ENCODE measurements around the gene RHOBTB3.
"Not testable (repeated sequence)": the region's sequence is repeated elsewhere in the genome, so short reads cannot be mapped to it uniquely, and the experiment has no call there.

Gene RHOBTB3, protein sequence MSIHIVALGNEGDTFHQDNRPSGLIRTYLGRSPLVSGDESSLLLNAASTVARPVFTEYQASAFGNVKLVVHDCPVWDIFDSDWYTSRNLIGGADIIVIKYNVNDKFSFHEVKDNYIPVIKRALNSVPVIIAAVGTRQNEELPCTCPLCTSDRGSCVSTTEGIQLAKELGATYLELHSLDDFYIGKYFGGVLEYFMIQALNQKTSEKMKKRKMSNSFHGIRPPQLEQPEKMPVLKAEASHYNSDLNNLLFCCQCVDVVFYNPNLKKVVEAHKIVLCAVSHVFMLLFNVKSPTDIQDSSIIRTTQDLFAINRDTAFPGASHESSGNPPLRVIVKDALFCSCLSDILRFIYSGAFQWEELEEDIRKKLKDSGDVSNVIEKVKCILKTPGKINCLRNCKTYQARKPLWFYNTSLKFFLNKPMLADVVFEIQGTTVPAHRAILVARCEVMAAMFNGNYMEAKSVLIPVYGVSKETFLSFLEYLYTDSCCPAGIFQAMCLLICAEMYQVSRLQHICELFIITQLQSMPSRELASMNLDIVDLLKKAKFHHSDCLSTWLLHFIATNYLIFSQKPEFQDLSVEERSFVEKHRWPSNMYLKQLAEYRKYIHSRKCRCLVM

DNA sequence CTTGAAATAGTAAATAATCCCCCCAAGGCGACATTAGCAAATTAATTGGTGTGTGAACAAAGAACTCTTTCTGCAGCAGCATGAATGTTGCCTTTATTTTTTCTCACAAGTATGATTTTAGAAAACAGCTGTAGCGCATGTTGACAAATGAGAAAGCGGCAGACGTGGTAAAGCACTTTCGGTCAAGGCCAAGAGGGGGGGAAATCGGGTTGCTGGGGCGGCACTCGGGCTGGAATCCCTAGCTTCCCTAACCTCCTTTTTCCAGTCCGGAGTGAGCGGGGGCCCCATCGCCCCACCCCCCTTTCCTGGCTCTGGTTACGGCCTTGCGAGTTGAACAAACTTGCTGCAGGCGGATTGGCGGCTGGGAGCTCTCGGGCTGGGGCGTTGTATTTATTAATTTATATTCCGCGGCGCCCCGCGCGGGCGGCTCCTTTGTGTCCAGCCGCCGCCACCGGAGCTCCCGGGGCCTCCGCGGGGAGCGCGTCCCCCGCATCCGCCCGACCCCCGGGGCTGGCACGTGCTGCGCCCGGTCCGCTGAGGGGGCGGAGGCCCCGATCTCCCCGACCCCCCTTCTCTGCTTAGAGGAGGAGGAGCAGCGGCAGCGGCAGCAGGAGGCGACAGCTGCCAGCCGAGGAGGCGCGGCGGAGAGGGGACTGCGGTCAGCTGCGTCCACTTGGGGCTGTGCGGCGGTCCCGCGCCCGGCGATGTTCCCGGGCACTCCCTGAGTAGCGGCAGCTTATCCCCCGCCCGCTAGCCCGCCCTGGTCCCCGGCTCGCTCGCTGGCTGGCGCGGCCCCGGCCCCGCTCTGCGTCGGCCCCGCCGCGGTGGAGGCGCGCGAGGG, at the start of gene RHOBTB3:
TSS of gene RHOBTB3 (plus strand) at position 607 of the 841 bp plus-strand sequence. CDS start 347 bp downstream, outside the sequence.
- DNase-seq = peak; percentile 85

DNA sequence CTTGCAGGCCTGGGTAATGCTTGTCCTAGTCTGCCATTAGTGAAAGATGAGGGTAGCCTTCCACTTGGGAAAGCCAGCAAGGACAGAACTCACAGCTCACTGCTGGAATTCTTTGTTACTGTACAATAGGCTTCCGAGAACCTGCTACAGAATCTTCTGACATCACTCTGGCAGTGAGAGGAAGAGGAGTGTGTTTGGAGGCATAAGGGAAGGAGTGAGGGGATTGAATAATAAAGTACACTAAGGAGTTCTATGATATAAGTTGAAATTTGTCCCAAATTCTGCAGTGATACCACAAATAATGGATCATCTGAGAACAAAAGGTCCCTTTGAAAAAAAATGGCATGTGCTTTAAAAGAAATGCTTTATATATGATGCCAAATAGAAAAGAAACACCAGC, 48.2 kb upstream of the RHOBTB3 start, which contains the start of gene SPATA9:
TSS of gene SPATA9 (minus strand) at position 101 of the 400 bp plus-strand sequence. CDS start 137 bp downstream, outside the sequence.
- no peak for DNase-seq

DNA sequence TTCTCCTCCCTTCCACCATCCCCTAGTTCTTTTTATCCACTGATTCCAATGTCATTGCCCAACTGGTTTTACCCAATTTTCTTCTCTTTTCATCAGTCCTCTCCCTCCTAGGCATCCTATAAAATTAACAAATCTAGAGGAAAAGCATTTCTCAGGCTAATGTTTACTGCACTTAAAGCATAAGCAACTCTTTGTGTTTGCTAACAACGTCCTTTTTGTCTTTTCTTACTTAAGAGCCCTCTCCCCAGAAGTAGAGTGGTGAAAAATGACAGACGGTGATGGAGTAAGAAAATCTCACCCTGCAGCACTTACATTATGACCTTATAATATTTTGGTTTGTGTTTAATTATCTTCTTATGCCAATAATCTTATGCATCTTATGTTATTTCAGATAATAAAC, 46.8 kb upstream of the RHOBTB3 start:
- DNase-seq = no peak

DNA sequence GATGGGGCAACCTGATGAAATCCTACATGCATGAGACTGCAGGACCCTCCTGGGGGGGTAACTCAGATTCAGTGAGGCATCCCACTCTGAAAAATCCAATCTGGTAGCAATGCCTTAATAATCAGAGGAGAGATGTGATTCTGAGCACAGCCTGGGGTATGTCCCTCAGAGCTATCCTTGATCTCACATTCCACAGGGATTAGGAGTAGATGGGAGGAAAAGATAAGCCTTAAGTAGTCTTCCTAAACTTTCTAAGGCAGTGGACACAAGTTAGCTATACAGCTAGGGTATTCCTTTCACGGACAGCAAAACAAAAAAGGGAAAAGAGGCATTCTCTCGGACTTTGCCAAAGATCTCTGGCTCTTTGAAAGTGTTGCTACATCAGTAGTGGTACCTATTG, 44.5 kb upstream of the RHOBTB3 start:
- DNase-seq = no peak

DNA sequence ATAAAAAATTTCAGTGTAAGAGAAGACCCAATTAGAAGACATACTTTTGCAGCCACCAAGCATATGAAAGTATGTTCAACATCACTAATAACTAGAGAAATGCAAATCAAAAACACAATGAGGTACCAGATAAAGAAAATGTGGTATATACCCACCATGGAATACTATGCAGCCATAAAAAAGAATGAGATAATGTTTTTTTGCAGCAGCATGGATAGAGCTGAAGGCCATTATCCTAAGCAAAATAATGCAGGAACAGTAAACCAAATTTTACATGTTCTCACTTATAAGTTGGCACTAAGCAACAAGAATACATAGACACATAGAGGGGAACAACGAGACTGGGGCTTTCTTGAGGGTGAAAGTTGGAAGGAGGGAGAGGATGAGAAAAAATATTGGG, 41.5 kb upstream of the RHOBTB3 start:
- no peak for DNase-seq

DNA sequence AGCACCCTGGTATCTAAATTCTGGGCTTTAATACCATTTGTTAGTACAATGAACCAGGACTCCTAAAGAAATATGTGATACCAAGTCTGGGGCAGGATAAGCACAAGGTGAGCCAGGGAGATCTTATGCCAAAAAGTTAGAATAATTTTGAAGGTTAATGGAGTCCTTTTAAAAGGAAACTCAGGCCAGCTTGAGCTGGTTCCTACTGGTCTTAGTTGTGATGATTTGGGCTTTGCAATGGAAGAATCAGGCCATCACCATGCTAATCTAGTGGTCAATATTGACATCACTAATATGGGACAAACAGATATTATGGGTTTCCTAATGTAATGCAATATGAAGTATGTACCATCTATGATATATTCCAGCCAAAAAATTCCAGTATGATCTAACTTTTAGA, 40.8 kb upstream of the RHOBTB3 start:
- DNase-seq = no peak

DNA sequence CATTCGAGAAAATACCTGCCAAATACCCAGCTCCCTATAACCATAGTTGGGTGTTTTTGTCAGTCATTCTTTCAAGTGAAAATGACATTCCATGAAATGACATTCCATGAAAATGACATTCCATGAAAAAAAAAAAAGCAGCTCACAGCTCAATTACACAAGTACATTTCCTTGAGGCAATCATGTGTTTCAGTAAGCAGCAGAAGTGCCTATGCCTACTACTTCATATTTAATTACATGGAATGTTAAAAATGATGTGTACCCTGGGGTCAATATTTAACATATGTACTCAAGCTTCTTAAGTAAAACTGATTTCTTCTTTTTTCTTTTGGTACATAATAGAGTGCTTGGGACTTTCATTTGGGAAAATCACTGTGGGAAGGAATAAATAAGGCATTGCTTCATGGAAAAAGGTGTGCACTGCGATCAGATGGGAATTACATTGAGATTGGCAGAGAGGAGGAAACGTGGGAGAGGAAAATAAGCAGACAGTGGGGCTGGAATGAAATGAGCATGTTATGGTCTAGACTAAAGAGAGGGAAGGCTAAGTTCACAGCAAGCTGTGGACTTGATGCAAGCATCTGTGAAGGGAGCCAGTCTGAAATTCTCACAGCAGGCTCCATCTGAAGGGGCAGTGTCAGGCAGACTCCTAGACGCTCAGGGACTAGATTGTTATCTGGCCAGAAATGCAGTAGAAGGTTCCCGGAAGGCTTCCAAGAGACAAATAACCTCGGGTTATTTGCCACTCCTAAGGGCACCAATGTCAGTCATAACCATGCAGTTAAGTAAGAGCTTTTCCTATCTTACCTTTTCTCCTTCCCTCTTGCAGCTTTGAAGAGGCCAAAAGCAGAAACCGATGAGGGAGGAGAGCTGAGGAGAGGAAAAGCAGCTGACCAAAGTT, 33.1 kb upstream of the RHOBTB3 start:
- no peak for DNase-seq

DNA sequence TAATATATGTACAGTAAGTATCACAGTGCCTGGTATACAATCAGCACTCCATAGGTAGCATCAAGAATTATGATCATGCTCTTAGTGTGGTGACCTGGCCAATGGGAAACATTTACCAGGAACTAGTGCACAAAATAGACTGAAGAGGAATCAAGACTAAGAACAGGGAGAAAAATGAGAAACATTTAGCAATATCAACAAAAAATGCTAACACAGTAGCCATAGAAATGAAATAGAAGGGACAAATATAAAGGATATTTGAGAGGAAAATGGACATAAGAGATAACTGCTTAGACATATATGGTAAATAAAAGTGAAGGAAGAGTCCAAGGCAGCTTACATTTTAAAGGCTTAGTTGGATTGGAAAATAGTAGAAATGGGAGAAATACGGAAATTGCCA, 31.8 kb upstream of the RHOBTB3 start:
- DNase-seq = no peak

DNA sequence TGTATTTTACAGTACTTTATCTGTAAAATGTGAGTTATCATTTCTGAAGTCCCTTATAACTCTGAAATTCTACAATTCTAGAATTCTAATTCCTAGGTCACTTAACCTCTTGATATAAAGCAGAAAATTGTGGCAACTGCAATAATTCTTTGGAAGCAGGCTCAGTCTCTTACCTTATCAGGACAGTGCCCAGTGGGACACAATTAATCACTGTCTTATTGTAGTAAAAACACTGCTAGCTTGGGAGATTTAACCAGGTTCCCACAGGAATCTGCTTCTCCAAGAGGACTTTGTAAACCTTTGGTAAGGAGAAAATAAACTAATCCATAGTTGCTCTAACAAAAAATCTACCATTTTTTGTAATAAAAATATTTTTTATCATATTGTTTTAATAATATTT, 30.1 kb upstream of the RHOBTB3 start:
- no peak for DNase-seq

DNA sequence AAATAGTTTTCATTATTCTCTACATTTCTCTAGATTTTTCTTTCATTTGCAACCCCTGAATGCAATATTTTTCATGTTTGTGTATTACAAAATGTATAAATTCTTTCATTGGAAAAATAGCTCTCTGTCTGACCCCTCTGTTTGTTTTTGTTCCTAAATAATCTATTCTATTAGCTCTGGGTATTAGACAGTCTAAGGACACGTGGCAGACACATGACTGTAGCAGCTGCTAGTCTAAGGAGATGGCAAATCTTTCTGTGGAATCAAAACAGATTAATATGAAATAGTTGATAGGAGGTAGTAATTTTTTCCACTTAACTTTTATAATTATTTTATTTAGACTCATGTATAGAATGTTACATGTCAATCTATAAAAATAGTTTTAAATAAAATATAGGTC, 27.0 kb upstream of the RHOBTB3 start:
- no peak for DNase-seq

DNA sequence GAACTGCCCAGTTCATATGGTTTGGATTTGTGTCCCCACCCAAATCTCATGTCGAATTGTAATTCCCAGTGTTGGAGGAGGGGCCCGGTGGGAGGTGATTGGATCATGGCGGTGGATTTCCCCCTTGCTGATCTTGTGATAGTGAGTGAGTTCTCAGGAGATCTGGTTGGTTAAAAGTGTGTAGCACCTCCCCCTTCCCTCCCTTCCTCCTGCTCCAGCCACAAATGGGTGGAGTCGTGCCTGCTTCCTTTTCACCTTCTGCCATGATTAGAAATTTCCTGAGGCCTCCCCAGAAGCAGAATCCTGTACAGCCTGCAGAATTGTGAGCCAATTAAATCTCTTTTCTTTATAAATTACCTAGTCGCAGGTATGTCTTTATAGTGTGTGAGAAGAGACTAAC, 24.9 kb upstream of the RHOBTB3 start:
- not testable (repeated sequence) for DNase-seq

DNA sequence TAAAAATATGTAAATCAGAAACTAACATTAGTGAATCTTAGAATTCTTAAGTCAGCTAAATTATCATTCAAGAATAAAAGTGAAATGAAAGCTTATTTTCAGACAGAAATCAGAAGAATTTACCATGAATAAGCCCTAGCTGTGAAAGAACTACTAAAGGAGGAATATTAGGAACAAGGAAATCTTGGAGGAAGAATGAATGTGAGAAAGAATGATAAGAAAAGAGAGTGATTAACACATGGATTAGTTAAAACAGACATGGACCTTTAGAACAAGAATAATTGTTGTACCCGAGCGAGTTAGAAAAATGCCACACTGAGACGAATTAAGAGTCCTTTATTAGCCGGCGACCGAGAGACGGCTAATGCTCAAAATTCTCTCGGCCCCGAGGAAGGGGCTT, 24.1 kb upstream of the RHOBTB3 start:
- DNase-seq = no peak

DNA sequence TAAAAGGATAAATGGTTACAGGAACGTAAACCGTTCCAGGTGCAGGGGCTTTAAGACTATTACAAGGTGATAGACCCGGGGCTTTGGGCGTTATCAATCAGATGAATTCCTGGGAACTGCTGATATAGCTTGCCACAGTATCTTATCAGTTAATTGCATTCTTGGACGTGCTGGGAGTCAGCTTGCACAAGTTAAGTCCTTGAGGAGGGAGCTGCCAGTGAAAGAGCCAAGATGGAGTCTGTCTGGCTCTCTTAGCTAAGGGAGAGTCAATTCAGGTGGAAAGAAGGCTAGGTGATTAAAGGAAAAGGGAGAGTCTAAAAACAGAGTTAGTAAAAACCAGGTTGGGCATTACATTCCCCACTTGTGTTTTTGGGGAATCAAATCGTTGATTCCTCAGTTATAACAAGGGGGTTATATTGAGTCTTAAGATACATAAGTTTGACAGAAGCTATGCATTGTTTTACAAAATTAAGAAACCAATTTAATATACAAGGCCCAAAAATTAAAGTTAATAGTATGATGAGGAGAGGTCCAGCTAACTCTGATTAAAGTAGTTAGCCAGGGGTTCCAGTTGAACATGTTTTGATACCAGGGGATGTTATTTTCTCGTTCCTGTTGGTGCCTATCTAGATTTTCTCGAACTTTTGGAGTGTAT, 23.5 kb upstream of the RHOBTB3 start:
- not testable (repeated sequence) for DNase-seq

DNA sequence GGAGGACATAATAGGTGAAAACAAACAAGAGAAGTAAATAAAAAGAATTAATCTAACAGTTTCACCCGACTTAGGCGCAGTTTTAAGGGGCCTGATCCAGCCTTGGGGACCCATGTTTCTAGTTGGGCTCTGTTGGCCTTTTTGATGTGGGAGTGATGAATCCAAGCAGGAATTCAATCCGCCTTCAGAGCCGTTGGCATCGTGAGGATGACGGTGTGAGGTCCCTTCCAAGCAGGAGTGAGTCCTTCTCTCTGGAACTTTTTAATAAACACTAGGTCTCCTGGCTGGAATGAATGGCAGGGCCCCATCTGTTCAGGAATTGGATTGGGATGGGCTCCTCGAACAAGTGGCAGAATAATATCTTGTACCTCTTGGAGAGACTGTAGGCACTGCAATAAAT, 22.3 kb upstream of the RHOBTB3 start:
- no peak for DNase-seq

DNA sequence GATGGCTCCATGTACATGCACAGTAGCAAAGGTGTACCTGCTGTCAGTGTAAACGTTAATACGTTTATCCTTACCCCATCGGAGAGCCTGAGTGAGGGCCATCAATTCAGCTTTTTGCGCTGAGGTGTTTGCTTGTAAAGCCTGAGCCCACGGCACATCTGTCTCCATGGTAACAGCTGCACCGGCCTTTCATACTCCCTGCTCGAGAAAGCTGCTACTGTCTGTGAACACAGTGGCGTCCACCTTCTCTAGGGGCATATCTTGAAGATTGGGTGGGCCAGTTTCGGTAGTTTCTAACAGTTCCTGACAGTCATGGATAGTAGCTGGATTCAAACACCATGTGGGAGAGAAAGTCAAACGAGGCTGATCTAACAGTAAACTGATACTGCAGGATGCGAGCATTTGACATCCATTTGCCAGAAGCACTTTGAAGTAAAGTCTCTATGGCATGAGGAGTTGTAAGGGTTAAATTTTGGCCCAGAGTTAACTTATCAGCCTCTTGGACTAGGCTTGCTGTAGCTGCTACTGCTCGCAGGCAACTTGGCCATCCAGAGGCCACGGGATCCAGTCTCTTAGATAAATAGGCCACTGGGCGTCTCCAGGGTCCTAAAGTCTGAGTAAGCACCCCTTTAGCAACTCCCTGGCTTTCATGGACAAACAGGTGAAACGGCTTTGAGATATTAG, 21.0 kb upstream of the RHOBTB3 start:
- DNase-seq = no peak

DNA sequence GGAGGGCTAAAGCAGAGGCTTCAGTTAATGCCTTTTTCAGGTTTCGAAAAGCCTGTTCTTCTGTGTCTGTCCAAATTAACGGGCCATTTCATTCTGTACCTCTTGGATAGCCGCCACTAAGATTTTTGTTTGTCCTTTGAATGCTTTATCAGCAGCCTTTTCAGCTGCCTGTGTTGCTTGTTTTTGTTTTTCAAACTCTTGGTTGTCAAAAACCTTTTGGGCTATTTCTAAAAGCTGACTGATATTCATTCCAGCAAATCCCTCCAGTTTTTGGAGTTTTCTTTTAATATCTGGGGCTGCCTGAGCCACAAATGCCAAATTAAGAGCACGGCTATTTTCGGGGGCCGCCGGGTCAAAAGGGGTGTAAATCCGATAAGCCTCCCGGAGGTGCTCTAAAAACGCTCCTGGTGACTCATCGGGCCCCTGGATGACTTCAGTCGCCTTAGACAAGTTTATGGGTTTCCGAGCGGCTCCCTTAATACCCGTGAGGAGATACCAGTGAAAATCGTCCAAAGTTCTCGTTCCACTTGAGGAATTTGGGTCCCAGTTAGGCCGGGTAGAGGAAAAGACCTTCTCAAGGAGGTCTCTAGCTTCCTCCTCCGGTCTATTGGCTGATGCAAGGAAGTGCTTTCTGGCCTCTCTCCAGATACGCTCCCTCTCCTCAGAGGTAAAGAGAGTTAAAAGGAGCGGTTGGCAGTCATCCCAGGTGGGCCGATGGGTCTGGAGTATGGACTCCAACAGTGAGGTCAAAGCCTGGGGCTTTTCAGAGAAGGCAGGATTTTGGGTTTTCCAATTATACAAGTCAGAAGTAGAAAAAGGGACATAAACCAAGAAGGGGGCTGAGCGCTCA, 20.3 kb upstream of the RHOBTB3 start:
- DNase-seq = not testable (repeated sequence)

DNA sequence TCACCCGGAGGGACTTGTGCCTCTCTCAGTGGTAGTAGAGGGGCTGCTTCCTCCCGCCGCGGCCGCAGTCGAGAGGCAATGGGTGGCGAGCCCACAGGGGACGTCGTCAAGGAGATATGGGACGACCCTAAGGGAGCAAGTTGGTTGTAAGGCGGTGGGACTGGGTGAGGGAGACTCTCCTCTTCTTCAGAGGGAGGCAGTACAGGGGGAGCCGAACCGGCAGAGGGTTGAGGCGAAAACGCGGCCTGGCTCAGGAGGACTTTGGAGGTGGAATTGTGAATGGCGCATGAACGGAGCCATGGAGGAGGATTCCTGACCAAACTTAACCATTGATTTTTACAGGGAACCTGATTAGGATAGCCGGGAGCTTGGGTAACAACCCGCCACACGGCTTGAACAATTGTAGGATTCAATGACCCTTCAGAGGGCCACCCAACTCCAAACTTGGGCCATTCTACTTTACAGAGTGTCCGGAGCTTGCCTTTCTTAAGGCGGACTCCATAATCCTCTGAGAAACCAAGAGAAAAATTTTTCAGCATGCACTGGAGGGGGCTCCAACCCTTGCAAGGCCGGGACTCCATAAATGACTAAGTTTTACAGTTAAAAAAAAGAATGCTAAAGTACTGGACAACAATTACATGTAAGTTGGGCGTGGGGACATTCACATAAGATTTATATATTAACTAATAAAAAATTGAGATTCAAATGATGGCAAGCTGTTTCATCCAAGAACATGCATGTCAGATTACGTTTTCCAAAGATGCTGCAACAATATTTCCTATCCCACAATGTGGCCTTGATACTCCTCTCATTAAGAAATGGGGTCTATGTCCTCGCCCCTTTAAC, 19.4 kb upstream of the RHOBTB3 start:
- no peak for DNase-seq

DNA sequence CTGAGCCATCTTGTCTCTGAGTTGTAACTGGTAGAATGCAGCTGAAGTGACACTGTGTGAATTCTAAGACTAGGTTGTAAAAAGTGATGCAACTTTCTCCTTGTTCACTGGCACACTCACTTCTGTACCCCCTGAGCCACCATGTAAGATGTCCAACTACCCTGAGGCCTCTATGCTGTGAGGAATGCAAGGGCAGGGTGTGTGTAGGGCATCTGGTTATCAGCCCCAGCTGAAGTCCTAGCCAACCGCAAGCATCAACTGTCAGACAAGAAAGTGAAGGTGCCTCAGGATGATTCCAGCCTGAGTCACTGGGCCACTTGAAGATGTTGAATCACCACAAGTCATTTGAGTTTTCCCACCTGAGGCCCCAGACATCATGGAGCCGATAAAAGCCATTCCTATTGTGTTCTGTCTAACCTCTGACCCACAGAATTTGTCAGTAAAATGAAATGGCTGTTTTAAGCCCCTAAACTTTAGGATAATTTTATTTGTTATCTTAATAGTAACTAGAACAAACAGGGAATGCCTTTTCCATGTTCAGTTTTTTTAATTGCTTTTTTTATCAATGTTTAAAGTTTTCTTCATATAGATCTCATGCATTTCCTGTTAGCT, 18.7 kb upstream of the RHOBTB3 start:
- no peak for DNase-seq

DNA sequence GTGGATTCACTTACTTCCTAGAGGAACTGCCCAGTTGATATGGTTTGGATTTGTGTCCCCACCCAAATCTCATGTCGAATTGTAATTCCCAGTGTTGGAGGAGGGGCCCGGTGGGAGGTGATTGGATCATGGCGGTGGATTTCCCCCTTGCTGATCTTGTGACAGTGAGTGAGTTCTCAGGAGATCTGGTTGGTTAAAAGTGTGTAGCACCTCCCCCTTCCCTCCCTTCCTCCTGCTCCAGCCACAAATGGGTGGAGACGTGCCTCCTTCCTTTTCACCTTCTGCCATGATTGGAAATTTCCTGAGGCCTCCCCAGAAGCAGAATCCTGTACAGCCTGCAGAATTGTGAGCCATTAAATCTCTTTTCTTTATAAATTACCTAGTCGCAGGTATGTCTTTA, 17.9 kb upstream of the RHOBTB3 start:
- DNase-seq = not testable (repeated sequence)

All from NCI-H2029 treated with DMSO at 0.1 percent for 48 hours (cell line).